HG02798 (cell line): ENCODE data around the gene STAU1.
"Not testable (repeated sequence)": the region's sequence is repeated elsewhere in the genome, so short reads cannot be mapped to it uniquely, and the experiment has no call there.

ENCODE experiments used
- ATAC-seq: cut with Tn5 transposase; IDR thresholded peaks from one replicate; pipeline ENCODE4 v1.9.1; 2021; ENCODE audit warnings: mild to moderate bottlenecking; ENCODE audit not compliant: unreplicated experiment, poor library complexity

Gene STAU1

GRCh38 chr20:49168864-49169263, 19.3 kb downstream of the STAU1 start:
- ATAC-seq: not testable (repeated sequence)

- ATAC-seq: no peak
These were observed 20.2 kb downstream of the STAU1 start for GRCh38 chr20:49167811-49168507.

- ATAC-seq: peak; percentile 56
These were observed 21.3 kb downstream of the STAU1 start for GRCh38 chr20:49166534-49167449.

GRCh38 chr20:49165611-49166010, 22.5 kb downstream of the STAU1 start:
- ATAC-seq: peak; percentile 60

GRCh38 chr20:49163696-49164095, 24.4 kb downstream of the STAU1 start:
- ATAC-seq: no peak

- ATAC-seq: no peak
These were observed 26.5 kb downstream of the STAU1 start for GRCh38 chr20:49161428-49162152.

- no peak for ATAC-seq
These were observed 27.8 kb downstream of the STAU1 start for GRCh38 chr20:49160057-49160929.

GRCh38 chr20:49157146-49157545, 31.0 kb downstream of the STAU1 start:
- ATAC-seq: no peak

- no peak for ATAC-seq
These were observed 31.7 kb downstream of the STAU1 start for GRCh38 chr20:49156481-49156880.

GRCh38 chr20:49151436-49151835, 36.7 kb downstream of the STAU1 start:
- no peak for ATAC-seq

- no peak for ATAC-seq
These were observed 38.7 kb downstream of the STAU1 start for GRCh38 chr20:49149281-49150045.

GRCh38 chr20:49148601-49149000, 39.5 kb downstream of the STAU1 start:
- no peak for ATAC-seq

GRCh38 chr20:49147296-49147695, 40.8 kb downstream of the STAU1 start:
- no peak for ATAC-seq

- no peak for ATAC-seq
These were observed 41.5 kb downstream of the STAU1 start for GRCh38 chr20:49146442-49147225.

- ATAC-seq: no peak
These were observed 47.3 kb downstream of the STAU1 start for GRCh38 chr20:49140834-49141233.

- no peak for ATAC-seq
These were observed 47.7 kb downstream of the STAU1 start for GRCh38 chr20:49140411-49140810.

GRCh38 chr20:49138431-49138830, 49.7 kb downstream of the STAU1 start:
- ATAC-seq: no peak

GRCh38 chr20:49136817-49137571, 51.1 kb downstream of the STAU1 start:
- ATAC-seq: no peak
